Neural crest cell (in vitro differentiated cells): ENCODE measurements around the gene EHD1. TPM values are rescaled to one million over a fixed set of nuclear protein-coding genes. Genes with fewer than 3 reads are reported as not detected.

ENCODE experiments used
- DNase-seq: peaks from one replicate; pipeline ENCODE4 v3.0.0; 2021; ENCODE audit warnings: low read depth, mixed read lengths, low spot score
- H3K27ac Mint-ChIP-seq: one replicate; pipeline ENCODE4 v1.8.0; 2021; ENCODE audit warnings: mild to moderate bottlenecking, mixed read lengths; ENCODE audit not compliant: unreplicated experiment
- H3K27me3 Mint-ChIP-seq: 2 replicates; pipeline ENCODE4 v1.8.0; 2021; ENCODE audit warnings: low read depth, mild to moderate bottlenecking, mixed read lengths
- H3K36me3 Mint-ChIP-seq: 2 replicates; pipeline ENCODE4 v1.8.0; 2021; ENCODE audit warnings: low read depth, mild to moderate bottlenecking, mixed read lengths
- H3K4me1 Mint-ChIP-seq: 2 replicates; pipeline ENCODE4 v1.8.0; 2021; ENCODE audit warnings: mixed read lengths
- H3K4me3 Mint-ChIP-seq: one replicate; pipeline ENCODE4 v1.8.0; 2021; ENCODE audit warnings: mild to moderate bottlenecking, mixed read lengths
- H3K9me3 Mint-ChIP-seq: 2 replicates; pipeline ENCODE4 v1.8.0; 2021; ENCODE audit warnings: mixed read lengths
- total RNA-seq: library from RNA; stranded (reverse); gene quantifications from 2 replicates; pipeline ENCODE4 v1.2.1, GENCODE V29; 2021
- TF ChIP-seq, protein P1 (sequence below): fragments of 200-600 bp; sonication (generic); conservative IDR thresholded peaks from 2 replicates; pipeline ENCODE4 v1.5.0; 2021; ENCODE audit warnings: antibody characterized with exemption, mild to moderate bottlenecking

EHD1 gene
- total RNA-seq, 1 donor from 2014 or later: 74.2 TPM

DNA sequence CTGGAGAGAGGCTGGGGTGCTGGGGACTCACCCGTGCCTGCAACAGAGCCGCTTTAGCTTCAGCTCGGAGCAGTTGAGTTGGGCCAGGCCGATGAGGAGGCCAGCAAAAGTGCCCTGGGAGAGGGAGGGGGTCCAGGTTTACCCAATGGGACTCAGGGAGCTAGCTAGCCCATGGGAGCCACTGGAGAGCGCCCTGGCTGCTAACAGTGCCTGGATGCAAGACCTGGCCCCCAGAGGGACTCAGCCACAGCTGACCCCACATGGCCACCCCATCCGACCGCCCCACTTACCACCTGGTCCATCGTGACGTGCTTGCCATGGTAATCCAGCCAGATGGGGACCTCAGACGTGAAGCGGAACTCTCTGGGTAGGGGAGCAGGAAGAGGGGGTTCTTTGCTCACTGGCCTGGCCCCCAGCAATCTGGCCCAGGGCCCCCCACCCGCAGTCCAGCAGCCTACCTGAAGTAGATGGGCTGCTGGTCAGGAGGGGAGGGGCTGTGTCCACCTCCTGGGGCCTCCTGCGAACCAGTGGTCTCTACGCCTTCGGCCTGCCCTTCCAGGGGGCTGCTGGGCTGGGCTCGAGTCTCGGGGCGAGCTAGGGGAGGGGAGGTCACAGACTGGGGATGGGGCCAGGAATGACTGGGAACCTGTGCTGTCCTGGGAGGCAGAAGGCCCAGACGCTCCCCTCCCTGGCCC is 19.1 kb upstream of the EHD1 start:
- TF ChIP-seq, protein P1, sequence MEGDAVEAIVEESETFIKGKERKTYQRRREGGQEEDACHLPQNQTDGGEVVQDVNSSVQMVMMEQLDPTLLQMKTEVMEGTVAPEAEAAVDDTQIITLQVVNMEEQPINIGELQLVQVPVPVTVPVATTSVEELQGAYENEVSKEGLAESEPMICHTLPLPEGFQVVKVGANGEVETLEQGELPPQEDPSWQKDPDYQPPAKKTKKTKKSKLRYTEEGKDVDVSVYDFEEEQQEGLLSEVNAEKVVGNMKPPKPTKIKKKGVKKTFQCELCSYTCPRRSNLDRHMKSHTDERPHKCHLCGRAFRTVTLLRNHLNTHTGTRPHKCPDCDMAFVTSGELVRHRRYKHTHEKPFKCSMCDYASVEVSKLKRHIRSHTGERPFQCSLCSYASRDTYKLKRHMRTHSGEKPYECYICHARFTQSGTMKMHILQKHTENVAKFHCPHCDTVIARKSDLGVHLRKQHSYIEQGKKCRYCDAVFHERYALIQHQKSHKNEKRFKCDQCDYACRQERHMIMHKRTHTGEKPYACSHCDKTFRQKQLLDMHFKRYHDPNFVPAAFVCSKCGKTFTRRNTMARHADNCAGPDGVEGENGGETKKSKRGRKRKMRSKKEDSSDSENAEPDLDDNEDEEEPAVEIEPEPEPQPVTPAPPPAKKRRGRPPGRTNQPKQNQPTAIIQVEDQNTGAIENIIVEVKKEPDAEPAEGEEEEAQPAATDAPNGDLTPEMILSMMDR: no peak
- Mint-ChIP-seq H3K4me1 (peaks cover 5% of the 10 kb centered on the region), H3K36me3 (no peaks in the 10 kb centered on the region), H3K27me3 (no peaks in the 10 kb centered on the region), H3K27ac (no peak overlapping the region), H3K4me3 (no peak overlapping the region), H3K9me3 (no peaks in the 10 kb centered on the region)
- DNase-seq: no peak

DNA sequence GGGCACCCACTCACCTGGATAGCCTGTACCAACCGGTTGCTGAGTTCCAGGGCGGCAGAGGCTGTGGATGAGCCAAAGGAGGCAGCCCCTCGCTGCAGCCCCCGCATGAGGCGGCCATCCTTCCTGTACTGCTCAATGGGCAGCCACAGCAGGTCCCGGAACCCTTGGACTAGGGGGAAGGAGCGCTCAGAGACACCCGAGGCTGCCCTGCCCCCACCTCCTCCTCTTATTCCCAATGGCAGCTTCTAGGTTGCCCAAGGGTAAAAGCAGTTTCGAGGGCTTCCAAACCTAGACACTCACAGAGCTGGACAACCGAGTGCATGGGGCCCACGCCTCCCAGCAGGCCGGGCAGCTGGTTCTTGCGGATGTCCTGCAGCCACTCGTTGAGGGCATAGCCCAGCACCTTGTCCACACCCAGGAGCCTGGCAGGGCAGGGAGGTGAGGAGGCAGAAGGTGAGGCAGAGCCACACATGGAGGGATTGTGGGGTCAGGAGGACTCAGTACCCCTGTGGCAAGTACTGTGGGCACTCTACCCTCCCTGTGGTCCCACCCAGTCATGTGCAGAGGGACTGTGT is 18.1 kb upstream of the EHD1 start:
- Mint-ChIP-seq H3K4me3 (no peak overlapping the region), H3K4me1 (peaks cover 5% of the 10 kb centered on the region), H3K36me3 (no peaks in the 10 kb centered on the region), H3K27ac (no peak overlapping the region), H3K9me3 (no peaks in the 10 kb centered on the region), H3K27me3 (no peaks in the 10 kb centered on the region)
- DNase-seq: no peak
- TF ChIP-seq, protein P1: no peak

DNA sequence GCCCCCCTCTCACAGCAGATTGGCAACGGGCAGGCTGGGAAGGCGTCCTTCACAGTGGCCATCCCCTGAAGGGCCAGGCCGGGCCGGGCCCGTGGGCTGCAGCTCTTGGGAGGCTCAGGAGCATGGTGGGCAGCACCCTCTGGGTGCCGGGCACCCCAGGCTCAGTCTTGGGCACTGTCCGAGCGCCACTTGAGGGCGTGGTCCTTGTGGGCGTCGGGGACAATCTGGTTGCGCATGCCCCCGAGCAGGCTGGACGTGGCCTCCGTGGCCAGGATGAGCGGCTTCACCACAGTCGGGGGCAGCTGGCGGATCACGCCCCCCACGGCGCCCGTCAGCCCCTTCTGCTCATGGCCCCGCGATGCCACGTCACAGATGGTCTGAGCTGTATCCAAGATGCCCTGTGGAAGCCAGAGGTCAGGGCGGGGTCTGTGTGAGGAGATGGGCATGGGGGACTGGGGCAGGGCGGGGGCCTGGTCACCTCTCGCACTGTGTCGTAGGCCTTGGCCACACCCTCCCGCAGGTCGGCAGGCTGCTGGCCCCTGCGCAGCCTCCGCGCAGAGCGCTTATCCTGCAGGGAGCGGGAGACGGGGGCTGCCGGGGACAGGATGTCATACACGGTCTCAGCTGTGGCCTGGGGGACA is 16.5 kb upstream of the EHD1 start:
- H3K4me1 Mint-ChIP-seq: peaks cover 5% of the 10 kb centered on the region
- no peak overlapping the region for H3K27ac Mint-ChIP-seq
- H3K27me3 Mint-ChIP-seq: no peaks in the 10 kb centered on the region
- H3K9me3 Mint-ChIP-seq: no peaks in the 10 kb centered on the region
- TF ChIP-seq, protein P1: no peak
- H3K36me3 Mint-ChIP-seq: no peaks in the 10 kb centered on the region
- no peak for DNase-seq
- no peak overlapping the region for H3K4me3 Mint-ChIP-seq

DNA sequence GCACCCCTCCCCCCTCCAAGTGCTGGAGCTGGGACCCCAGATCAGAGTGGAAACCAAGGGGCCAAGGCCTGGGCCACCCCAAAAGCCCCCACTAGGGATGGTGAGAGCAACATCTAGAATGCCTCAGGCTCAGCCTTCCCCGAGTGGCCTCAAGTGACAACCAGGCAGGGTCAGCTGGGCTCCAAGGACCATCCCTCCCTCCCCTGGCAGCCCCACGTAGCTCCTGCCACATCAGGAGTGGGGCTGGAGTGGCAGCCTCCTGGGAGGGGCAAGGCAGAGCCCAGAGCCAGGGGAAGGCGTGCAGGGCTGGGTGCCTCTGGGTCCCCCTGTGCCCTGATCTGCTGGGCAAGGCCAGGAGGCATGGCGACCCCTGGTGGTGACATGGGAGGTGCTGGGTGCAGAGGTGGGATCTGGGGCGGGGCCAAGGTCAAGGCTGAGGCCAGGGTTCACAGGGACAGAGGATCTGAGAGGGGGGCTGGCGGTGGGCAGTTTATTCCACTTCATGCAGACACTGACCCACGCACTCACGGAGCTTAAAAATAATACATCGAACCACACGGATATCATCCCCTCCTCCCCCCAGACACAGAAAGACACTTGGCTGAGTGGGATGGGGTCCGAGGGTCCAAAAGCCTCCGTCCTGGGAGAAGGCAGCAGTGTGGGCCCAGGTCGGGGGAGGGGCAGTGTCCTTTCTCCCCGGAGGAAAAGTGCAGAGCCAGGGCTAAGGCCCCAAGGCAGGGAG is 15.8 kb upstream of the EHD1 start:
- H3K27me3 Mint-ChIP-seq: no peaks in the 10 kb centered on the region
- TF ChIP-seq, protein P1: peak; percentile 85
- no peaks in the 10 kb centered on the region for H3K36me3 Mint-ChIP-seq
- DNase-seq: peak; percentile 93
- H3K4me1 Mint-ChIP-seq: peaks cover under 1% of the 10 kb centered on the region
- no peak overlapping the region for H3K4me3 Mint-ChIP-seq
- no peak overlapping the region for H3K27ac Mint-ChIP-seq
- H3K9me3 Mint-ChIP-seq: no peaks in the 10 kb centered on the region

DNA sequence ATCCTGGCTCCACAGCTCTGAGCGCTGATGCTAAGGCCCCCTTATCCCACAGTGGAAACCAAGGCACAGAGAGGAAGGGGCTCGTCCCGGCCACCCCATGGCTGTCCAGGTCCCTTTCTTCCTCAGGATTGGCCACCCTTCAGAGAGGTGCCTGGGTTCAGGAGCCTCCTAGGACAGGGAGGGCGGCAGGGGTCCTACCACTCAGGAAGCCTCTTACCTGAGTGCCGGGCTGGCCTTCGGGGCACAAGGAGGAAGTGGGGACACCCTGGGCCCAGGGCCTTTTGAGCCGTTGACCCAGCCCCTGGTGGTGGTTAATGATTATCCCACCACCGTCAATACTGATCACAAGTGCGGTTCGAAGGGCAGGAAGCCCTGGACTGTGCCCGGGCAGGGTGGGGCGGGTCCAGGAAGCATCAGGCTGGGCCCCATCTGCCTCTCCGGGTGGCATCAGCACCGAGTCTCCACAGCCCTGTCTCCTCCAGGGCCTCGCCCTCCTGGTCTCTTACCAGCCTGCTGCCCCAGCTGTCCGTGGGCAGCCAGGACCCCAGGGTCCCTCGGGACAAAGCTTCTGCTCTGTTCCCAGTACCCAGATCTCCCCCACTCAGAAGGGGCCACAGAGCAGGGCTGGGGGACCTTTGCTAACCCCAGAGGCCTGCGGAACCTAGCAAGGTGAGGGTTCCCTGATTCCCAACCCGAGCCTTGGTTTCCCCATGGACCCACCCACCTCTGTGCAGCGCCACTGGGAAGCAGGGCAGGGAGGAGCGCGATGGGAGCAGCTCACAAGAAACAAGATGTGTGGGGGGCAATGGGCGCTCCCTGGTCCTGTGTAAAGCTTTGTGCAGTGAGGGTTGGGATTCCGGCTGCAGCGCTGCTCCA is 15.0 kb upstream of the EHD1 start:
- H3K36me3 Mint-ChIP-seq: no peaks in the 10 kb centered on the region
- H3K4me3 Mint-ChIP-seq: no peak overlapping the region
- no peaks in the 10 kb centered on the region for H3K27me3 Mint-ChIP-seq
- H3K27ac Mint-ChIP-seq: no peak overlapping the region
- TF ChIP-seq, protein P1: no peak
- no peaks in the 10 kb centered on the region for H3K9me3 Mint-ChIP-seq
- DNase-seq: no peak
- H3K4me1 Mint-ChIP-seq: no peaks in the 10 kb centered on the region
